IPS-20b (cell line): ENCODE measurements around the gene IRAK2.
A peak's percentile ranks its signal among the peaks of the same experiment; 100 is the strongest.
"Not testable (repeated sequence)": the region's sequence is repeated elsewhere in the genome, so short reads cannot be mapped to it uniquely, and the experiment has no call there.

ENCODE experiments used
- H3K27ac ChIP-seq: one replicate; pipeline ENCODE4 v1.5.1; 2013; ENCODE audit warnings: low read length
- H3K27me3 ChIP-seq: 2 replicates; pipeline ENCODE4 v1.6.1; 2013; ENCODE audit warnings: mild to moderate bottlenecking, low read length, inconsistent platforms; ENCODE audit not compliant: insufficient read depth
- H3K36me3 ChIP-seq: 2 replicates; pipeline ENCODE4 v1.6.1; 2013; ENCODE audit warnings: low read depth, mild to moderate bottlenecking, inconsistent platforms, low read length, moderate library complexity; ENCODE audit not compliant: insufficient read depth
- H3K4me1 ChIP-seq: 2 replicates; pipeline ENCODE4 v1.6.1; 2013; ENCODE audit warnings: mild to moderate bottlenecking, control low read depth, inconsistent platforms, low read length, moderate library complexity; ENCODE audit not compliant: insufficient read depth
- H3K4me3 ChIP-seq: 2 replicates; pipeline ENCODE4 v1.5.1; 2013; ENCODE audit warnings: mild to moderate bottlenecking, low read length, inconsistent platforms
- H3K9ac ChIP-seq: 2 replicates; pipeline ENCODE4 v1.6.1; 2013; ENCODE audit warnings: low read depth, mild to moderate bottlenecking, inconsistent platforms, low read length, moderate library complexity
- H3K9me3 ChIP-seq: 2 replicates; pipeline ENCODE4 v1.6.1; 2013; ENCODE audit warnings: mild to moderate bottlenecking, low read depth, low read length, inconsistent platforms; ENCODE audit not compliant: insufficient read depth

IRAK2 gene

GRCh38 chr3:10140996-10141546 lies 23.6 kb upstream of the IRAK2 start:
- H3K9me3 ChIP-seq, result no peaks in the 10 kb centered on the region
- H3K36me3 ChIP-seq, result no peaks in the 10 kb centered on the region
- no peak overlapping the region for H3K27ac ChIP-seq
- peak overlapping the region; percentile 84; the same call in 1 of the 2 replicates for H3K4me3 ChIP-seq
- no peaks in the 10 kb centered on the region; the same call in 1 of the 2 replicates for H3K4me1 ChIP-seq
- no peaks in the 10 kb centered on the region for H3K27me3 ChIP-seq
- no peak overlapping the region; the same call in 1 of the 2 replicates for H3K9ac ChIP-seq

GRCh38 chr3:10142707-10143560 lies 21.8 kb upstream of the IRAK2 start:
- Histone ChIP-seq H3K9ac (no peak overlapping the region; the same call in 1 of the 2 replicates), H3K27ac (no peak overlapping the region), H3K36me3 (peaks cover 13% of the 10 kb centered on the region), H3K4me3 (peak overlapping the region; percentile 84), H3K9me3 (no peaks in the 10 kb centered on the region), H3K27me3 (no peaks in the 10 kb centered on the region), H3K4me1 (no peaks in the 10 kb centered on the region; the same call in 1 of the 2 replicates)

- Histone ChIP-seq H3K9ac (no peak overlapping the region), H3K4me1 (no peaks in the 10 kb centered on the region; the same call in 1 of the 2 replicates), H3K4me3 (no peak overlapping the region), H3K9me3 (no peaks in the 10 kb centered on the region), H3K36me3 (peaks cover 32% of the 10 kb centered on the region), H3K27me3 (no peaks in the 10 kb centered on the region), H3K27ac (no peak overlapping the region)
Measured at GRCh38 chr3:10145685-10146084, 19.0 kb upstream of the IRAK2 start.

GRCh38 chr3:10149226-10149625 lies 15.5 kb upstream of the IRAK2 start:
- Histone ChIP-seq H3K9ac (no peak overlapping the region), H3K4me1 (no peaks in the 10 kb centered on the region; the same call in 1 of the 2 replicates), H3K27me3 (no peaks in the 10 kb centered on the region), H3K36me3 (peaks cover 52% of the 10 kb centered on the region), H3K9me3 (no peaks in the 10 kb centered on the region), H3K4me3 (no peak overlapping the region), H3K27ac (no peak overlapping the region)

- Histone ChIP-seq H3K4me1 (no peaks in the 10 kb centered on the region), H3K36me3 (peaks cover 58% of the 10 kb centered on the region), H3K27me3 (no peaks in the 10 kb centered on the region), H3K9ac (no peak overlapping the region), H3K9me3 (no peaks in the 10 kb centered on the region), H3K27ac (no peak overlapping the region), H3K4me3 (no peak overlapping the region)
Measured at GRCh38 chr3:10150987-10151386, 13.7 kb upstream of the IRAK2 start.

GRCh38 chr3:10154335-10155122 lies 10.2 kb upstream of the IRAK2 start:
- peaks cover 38% of the 10 kb centered on the region for H3K36me3 ChIP-seq
- no peak overlapping the region for H3K9ac ChIP-seq
- H3K27ac ChIP-seq, result no peak overlapping the region
- no peaks in the 10 kb centered on the region for H3K9me3 ChIP-seq
- H3K4me1 ChIP-seq, result no peaks in the 10 kb centered on the region
- H3K27me3 ChIP-seq, result no peaks in the 10 kb centered on the region
- no peak overlapping the region for H3K4me3 ChIP-seq

GRCh38 chr3:10155123-10155472 lies 9.6 kb upstream of the IRAK2 start:
- Histone ChIP-seq H3K27me3 (no peaks in the 10 kb centered on the region), H3K9me3 (no peaks in the 10 kb centered on the region), H3K27ac (no peak overlapping the region), H3K36me3 (peaks cover 32% of the 10 kb centered on the region), H3K4me3 (no peak overlapping the region), H3K4me1 (no peaks in the 10 kb centered on the region), H3K9ac (no peak overlapping the region)

GRCh38 chr3:10155658-10156057 lies 9.1 kb upstream of the IRAK2 start:
- Histone ChIP-seq H3K36me3 (peaks cover 26% of the 10 kb centered on the region), H3K9me3 (no peaks in the 10 kb centered on the region), H3K4me1 (no peaks in the 10 kb centered on the region), H3K9ac (no peak overlapping the region), H3K27ac (no peak overlapping the region), H3K27me3 (no peaks in the 10 kb centered on the region), H3K4me3 (no peak overlapping the region)

- Histone ChIP-seq H3K4me1 (no peaks in the 10 kb centered on the region), H3K4me3 (no peak overlapping the region), H3K9ac (no peak overlapping the region), H3K27ac (no peak overlapping the region), H3K36me3 (peaks cover 12% of the 10 kb centered on the region; the same call in 1 of the 2 replicates), H3K9me3 (no peaks in the 10 kb centered on the region), H3K27me3 (no peaks in the 10 kb centered on the region)
Measured at GRCh38 chr3:10157031-10157430, 7.7 kb upstream of the IRAK2 start.

- H3K27me3 ChIP-seq, H3K36me3 ChIP-seq, H3K4me3 ChIP-seq, H3K27ac ChIP-seq, H3K9me3 ChIP-seq, H3K4me1 ChIP-seq, H3K9ac ChIP-seq: not testable (repeated sequence)
Measured at GRCh38 chr3:10158555-10158954, 6.2 kb upstream of the IRAK2 start.

- no peaks in the 10 kb centered on the region; the same call in 1 of the 2 replicates for H3K27me3 ChIP-seq
- no peaks in the 10 kb centered on the region for H3K9me3 ChIP-seq
- H3K36me3 ChIP-seq, result no peaks in the 10 kb centered on the region
- H3K4me1 ChIP-seq, result no peaks in the 10 kb centered on the region
- H3K4me3 ChIP-seq, result no peak overlapping the region
- no peak overlapping the region for H3K9ac ChIP-seq
- H3K27ac ChIP-seq, result no peak overlapping the region
Measured at GRCh38 chr3:10160346-10160745, 4.4 kb upstream of the IRAK2 start.
